ENCODE measurements around the gene PTPN22. TPM values are rescaled to one million over a fixed set of nuclear protein-coding genes. Genes with fewer than 3 reads are reported as not detected.

PTPN22 gene
- total RNA-seq, 1 donor from 2014 or later, result 14.1 TPM

GRCh38 chr1:113903501-113904292 lies 32.2 kb upstream of the PTPN22 start:
- H3K36me3 ChIP-seq, result peaks cover 39% of the 10 kb centered on the region
- DNase-seq (no peak), ATAC-seq (no peak)
- TF ChIP-seq CTCF (IDR thresholded peaks at IDR 0.05), result no peak
- intact Hi-C loops (cut with DNase I), result no loop called here
- no peaks in the 10 kb centered on the region for H3K9me3 ChIP-seq
- H3K4me1 ChIP-seq, result peaks cover 35% of the 10 kb centered on the region
- H3K27me3 ChIP-seq (ENCODE audit: low read depth), result no peaks in the 10 kb centered on the region
- H3K27ac ChIP-seq, result peak overlapping the region; percentile 92
- H3K4me3 ChIP-seq, result peak overlapping the region; percentile 78

- no peak for DNase-seq
- no peak for ATAC-seq
- no peak for TF ChIP-seq CTCF (IDR thresholded peaks at IDR 0.05)
- Histone ChIP-seq H3K9me3 (no peaks in the 10 kb centered on the region), H3K27ac (no peak overlapping the region), H3K27me3 (ENCODE audit: low read depth) (no peaks in the 10 kb centered on the region), H3K4me1 (peaks cover 34% of the 10 kb centered on the region), H3K36me3 (peaks cover 52% of the 10 kb centered on the region), H3K4me3 (no peak overlapping the region)
- intact Hi-C loops (cut with DNase I), result no loop called here
These were observed 29.7 kb upstream of the PTPN22 start for GRCh38 chr1:113901191-113901590.

- intact Hi-C loops (cut with DNase I), result no loop called here
- no peak for DNase-seq
- no peak overlapping the region for H3K4me3 ChIP-seq
- no peak for ATAC-seq
- H3K27me3 ChIP-seq (ENCODE audit: low read depth), result no peaks in the 10 kb centered on the region
- H3K27ac ChIP-seq, result no peak overlapping the region
- peaks cover 71% of the 10 kb centered on the region for H3K36me3 ChIP-seq
- no peaks in the 10 kb centered on the region for H3K9me3 ChIP-seq
- peaks cover 26% of the 10 kb centered on the region for H3K4me1 ChIP-seq
- TF ChIP-seq CTCF (IDR thresholded peaks at IDR 0.05), result no peak
These were observed 27.6 kb upstream of the PTPN22 start for GRCh38 chr1:113899111-113899510.

- Histone ChIP-seq H3K36me3 (peaks cover 71% of the 10 kb centered on the region), H3K4me3 (no peak overlapping the region), H3K9me3 (no peaks in the 10 kb centered on the region), H3K27ac (no peak overlapping the region), H3K4me1 (peaks cover 18% of the 10 kb centered on the region), H3K27me3 (ENCODE audit: low read depth) (no peaks in the 10 kb centered on the region)
- ATAC-seq (peak in 1 of 2 donors; percentile 42), DNase-seq (no peak)
- intact Hi-C loops (cut with DNase I), result no loop called here
- no peak for TF ChIP-seq CTCF (IDR thresholded peaks at IDR 0.05)
These were observed 26.8 kb upstream of the PTPN22 start for GRCh38 chr1:113898241-113898814.

GRCh38 chr1:113895961-113896360 lies 24.4 kb upstream of the PTPN22 start:
- Histone ChIP-seq H3K27me3 (ENCODE audit: low read depth) (no peaks in the 10 kb centered on the region), H3K36me3 (peaks cover 66% of the 10 kb centered on the region), H3K4me1 (peaks cover 10% of the 10 kb centered on the region), H3K4me3 (no peak overlapping the region), H3K9me3 (no peaks in the 10 kb centered on the region), H3K27ac (no peak overlapping the region)
- no peak for ATAC-seq
- intact Hi-C loops (cut with DNase I), result no loop called here
- TF ChIP-seq CTCF (IDR thresholded peaks at IDR 0.05), result no peak
- no peak for DNase-seq

All from lower lobe of right lung (tissue), 2 donors.